ENCODE measurements around the gene HCK. TPM values are rescaled to one million over a fixed set of nuclear protein-coding genes. Genes with fewer than 3 reads are reported as not detected.

The HCK gene
- total RNA-seq, 4 donors from 2014 or later: 1.4 to 4.7 (median 4.2) TPM

DNA sequence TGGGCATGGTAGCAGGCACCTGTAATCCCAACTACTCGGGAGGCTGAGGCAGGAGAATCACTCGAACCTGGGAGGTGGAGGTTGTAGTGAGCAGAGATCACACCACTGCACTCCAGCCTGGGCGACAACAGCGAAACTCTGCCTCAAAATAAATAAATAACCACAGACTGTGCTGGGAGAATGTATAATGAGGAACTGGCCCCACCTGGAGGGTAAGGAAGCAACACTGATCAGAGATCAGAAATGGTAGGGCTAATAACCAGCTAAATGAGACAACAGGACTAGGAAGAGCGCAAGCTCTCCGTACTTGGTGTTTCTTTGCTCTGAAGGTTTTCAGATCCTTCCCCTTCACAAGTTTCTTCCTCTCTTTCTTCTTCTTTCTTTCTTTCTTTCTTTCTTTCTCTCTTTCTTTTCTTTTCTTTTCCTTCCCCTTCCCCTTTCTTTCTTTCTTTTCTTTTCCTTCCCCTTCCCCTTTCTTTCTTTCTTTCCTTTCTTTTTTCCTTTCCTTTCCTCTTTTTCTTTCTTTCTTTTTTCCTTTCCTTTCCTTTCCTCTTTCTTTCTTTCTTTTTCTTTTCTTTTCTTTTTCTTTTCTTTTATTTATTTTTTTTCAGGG lies 27.3 kb upstream of the HCK start:
- peaks cover 24 to 37% (median 27%) of the 10 kb centered on the region in 3 donors for H3K27me3 ChIP-seq
- intact Hi-C loops (cut with DNase I; ENCODE audit: low total_unique reads): no loop called here

GRCh38 chr20:32027643-32028042 lies 24.4 kb upstream of the HCK start:
- no peak for TF ChIP-seq POLR2A (IDR thresholded peaks at IDR 0.05)
- no peak for TF ChIP-seq CTCF (IDR thresholded peaks at IDR 0.05 in 4 of 5, conservative IDR thresholded peaks at IDR 0.05 in 1 of 5)
- H3K27me3 ChIP-seq: peaks cover 7 to 12% (median 9%) of the 10 kb centered on the region in 3 donors
- intact Hi-C loops (cut with DNase I; ENCODE audit: low total_unique reads): no loop called here

More for the DNA sequence above, 27.3 kb upstream of the HCK start:
- Histone ChIP-seq H3K27ac (no peak overlapping the region), H3K4me1 (no peaks in the 10 kb centered on the region), H3K4me3 (no peak overlapping the region), H3K36me3 (no peaks in the 10 kb centered on the region), H3K9me3 (no peaks in the 10 kb centered on the region)
- DNase-seq: no peak
- in situ Hi-C loops (cut with MboI; ENCODE audit: low sequenced_read_pairs in 4 of 4): no loop called here
- no peak for ATAC-seq
- TF ChIP-seq POLR2A (IDR thresholded peaks at IDR 0.05) (no peak), CTCF (IDR thresholded peaks at IDR 0.05 in 4 of 5, conservative IDR thresholded peaks at IDR 0.05 in 1 of 5) (no peak)

DNA sequence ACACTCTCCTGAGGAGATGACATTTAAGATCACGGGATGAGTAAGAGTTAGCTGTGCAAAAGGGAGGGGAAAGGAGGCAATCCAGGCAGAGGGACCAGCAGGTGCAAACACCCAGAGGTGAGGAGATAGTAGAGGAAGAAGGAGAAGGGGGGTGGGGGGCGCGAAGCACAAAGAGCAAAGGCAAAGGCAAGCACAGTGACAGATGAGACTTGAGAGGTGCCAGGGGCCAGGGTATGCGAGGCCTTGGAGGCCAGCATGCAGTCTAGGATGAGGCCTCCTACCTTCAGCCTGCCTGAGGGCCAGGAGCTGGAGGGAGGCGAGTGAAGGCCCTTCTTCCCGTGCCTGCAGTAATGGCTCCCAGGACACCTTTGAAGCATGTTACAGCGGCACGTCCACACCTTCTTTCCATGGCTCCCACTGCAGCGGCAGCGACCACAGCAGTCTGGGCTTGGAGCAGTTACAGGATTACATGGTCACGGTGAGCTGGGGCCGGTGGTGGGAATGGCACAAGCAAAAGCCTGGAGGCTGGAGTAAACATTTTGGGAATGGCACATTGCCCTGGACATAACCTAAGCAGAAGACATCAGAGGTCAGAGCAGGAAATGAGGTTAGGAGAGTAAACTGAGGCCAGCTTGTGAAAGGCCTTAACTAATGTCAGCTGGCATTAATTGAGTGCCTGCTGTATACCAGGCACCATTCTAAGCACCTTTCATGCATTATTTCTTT lies 23.2 kb upstream of the HCK start:
- Histone ChIP-seq H3K36me3 (no peaks in the 10 kb centered on the region), H3K27me3 (peaks cover 3 to 8% (median 5%) of the 10 kb centered on the region in 3 donors), H3K27ac (no peak overlapping the region), H3K4me1 (peaks cover 0 to 3% of the 10 kb centered on the region in 2 donors), H3K9me3 (no peaks in the 10 kb centered on the region), H3K4me3 (no peak overlapping the region)
- no peak for DNase-seq
- no peak for TF ChIP-seq CTCF (IDR thresholded peaks at IDR 0.05 in 4 of 5, conservative IDR thresholded peaks at IDR 0.05 in 1 of 5)
- no peak for TF ChIP-seq POLR2A (IDR thresholded peaks at IDR 0.05)
- in situ Hi-C loops (cut with MboI; ENCODE audit: low sequenced_read_pairs in 4 of 4): no loop called here
- intact Hi-C loops (cut with DNase I; ENCODE audit: low total_unique reads): no loop called here
- ATAC-seq: no peak

More at GRCh38 chr20:32027643-32028042, 24.4 kb upstream of the HCK start:
- no peaks in the 10 kb centered on the region for H3K36me3 ChIP-seq
- H3K4me3 ChIP-seq: no peak overlapping the region
- peaks cover 0 to 3% of the 10 kb centered on the region in 2 donors for H3K4me1 ChIP-seq
- in situ Hi-C loops (cut with MboI; ENCODE audit: low sequenced_read_pairs in 4 of 4): no loop called here
- ATAC-seq (no peak), DNase-seq (no peak)
- H3K9me3 ChIP-seq: no peaks in the 10 kb centered on the region
- H3K27ac ChIP-seq: no peak overlapping the region

DNA sequence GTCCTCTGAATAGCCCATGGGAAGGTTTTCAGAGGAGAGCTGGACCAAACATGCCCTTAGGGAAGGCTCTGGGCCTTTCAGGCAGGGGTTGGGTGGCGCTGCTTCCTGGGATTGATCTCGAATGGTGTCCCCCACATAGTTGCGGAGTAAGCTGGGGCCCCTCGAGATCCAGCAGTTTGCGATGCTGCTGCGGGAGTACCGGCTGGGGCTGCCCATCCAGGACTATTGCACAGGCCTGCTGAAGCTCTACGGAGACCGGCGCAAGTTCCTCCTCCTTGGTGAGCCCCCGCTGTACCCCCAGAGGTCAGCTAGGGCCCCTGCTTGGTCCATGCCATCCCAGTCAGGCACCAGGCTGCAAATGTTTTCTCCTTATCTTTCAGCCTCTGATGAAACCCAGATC lies 22.5 kb upstream of the HCK start:
- Histone ChIP-seq H3K36me3 (no peaks in the 10 kb centered on the region), H3K27me3 (peaks cover 6 to 10% (median 6%) of the 10 kb centered on the region in 3 donors), H3K4me3 (no peak overlapping the region), H3K27ac (no peak overlapping the region), H3K4me1 (peaks cover 0 to 3% of the 10 kb centered on the region in 2 donors), H3K9me3 (no peaks in the 10 kb centered on the region)
- TF ChIP-seq POLR2A (IDR thresholded peaks at IDR 0.05) (no peak), CTCF (IDR thresholded peaks at IDR 0.05 in 4 of 5, conservative IDR thresholded peaks at IDR 0.05 in 1 of 5) (no peak)
- in situ Hi-C loops (cut with MboI; ENCODE audit: low sequenced_read_pairs in 4 of 4) (no loop called here), intact Hi-C loops (cut with DNase I; ENCODE audit: low total_unique reads) (no loop called here)
- DNase-seq: no peak
- ATAC-seq: no peak
